ENCODE measurements around the gene SPACA6. TPM values are rescaled to one million over a fixed set of nuclear protein-coding genes. Genes with fewer than 3 reads are reported as not detected.

Gene SPACA6
- total and polyA plus RNA-seq, 10 of the 15 experiments (the other 5 are each of a cell fraction or from before 2014, with no cell fraction given) = 0.31 to 6.5 (median 1.7) TPM

DNA sequence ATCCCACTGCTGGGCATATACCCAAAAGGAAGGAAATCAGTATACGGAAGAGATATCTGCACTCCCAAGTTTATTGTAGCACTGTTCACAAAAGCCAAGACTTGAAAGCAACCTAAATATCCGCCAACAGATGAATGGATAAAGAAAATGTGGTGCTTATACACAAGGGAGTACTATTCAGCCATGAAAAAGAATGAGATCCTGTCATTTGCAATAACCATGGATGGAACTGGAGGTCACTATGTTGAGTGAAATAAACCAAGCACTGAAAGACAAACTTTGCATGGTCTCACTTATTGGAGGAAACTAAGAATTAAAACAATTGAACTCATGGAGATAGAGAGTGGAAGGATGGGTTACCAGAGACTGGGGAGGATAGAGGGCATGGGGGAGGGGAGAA, 40.0 kb upstream of the SPACA6 start (continued):
- TF ChIP-seq RUNX3 (IDR thresholded peaks at IDR 0.05; ENCODE audit: low read length) = no peak
- TF ChIP-seq, protein P1, sequence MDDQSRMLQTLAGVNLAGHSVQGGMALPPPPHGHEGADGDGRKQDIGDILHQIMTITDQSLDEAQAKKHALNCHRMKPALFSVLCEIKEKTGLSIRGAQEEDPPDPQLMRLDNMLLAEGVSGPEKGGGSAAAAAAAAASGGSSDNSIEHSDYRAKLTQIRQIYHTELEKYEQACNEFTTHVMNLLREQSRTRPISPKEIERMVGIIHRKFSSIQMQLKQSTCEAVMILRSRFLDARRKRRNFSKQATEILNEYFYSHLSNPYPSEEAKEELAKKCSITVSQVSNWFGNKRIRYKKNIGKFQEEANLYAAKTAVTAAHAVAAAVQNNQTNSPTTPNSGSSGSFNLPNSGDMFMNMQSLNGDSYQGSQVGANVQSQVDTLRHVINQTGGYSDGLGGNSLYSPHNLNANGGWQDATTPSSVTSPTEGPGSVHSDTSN (IDR thresholded peaks at IDR 0.05; ENCODE audit: insufficient replicate concordance, low read depth, low read length) = no peak
- TF ChIP-seq, protein P2, sequence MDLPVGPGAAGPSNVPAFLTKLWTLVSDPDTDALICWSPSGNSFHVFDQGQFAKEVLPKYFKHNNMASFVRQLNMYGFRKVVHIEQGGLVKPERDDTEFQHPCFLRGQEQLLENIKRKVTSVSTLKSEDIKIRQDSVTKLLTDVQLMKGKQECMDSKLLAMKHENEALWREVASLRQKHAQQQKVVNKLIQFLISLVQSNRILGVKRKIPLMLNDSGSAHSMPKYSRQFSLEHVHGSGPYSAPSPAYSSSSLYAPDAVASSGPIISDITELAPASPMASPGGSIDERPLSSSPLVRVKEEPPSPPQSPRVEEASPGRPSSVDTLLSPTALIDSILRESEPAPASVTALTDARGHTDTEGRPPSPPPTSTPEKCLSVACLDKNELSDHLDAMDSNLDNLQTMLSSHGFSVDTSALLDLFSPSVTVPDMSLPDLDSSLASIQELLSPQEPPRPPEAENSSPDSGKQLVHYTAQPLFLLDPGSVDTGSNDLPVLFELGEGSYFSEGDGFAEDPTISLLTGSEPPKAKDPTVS (IDR thresholded peaks at IDR 0.05; ENCODE audit: low read depth, low read length) = no peak
- no peak for TF ChIP-seq PML (IDR thresholded peaks at IDR 0.05; ENCODE audit: low read length)
- TF ChIP-seq ZNF274 (IDR thresholded peaks at IDR 0.05; ENCODE audit: insufficient read depth, insufficient read length) = no peak
- TF ChIP-seq, protein P3, sequence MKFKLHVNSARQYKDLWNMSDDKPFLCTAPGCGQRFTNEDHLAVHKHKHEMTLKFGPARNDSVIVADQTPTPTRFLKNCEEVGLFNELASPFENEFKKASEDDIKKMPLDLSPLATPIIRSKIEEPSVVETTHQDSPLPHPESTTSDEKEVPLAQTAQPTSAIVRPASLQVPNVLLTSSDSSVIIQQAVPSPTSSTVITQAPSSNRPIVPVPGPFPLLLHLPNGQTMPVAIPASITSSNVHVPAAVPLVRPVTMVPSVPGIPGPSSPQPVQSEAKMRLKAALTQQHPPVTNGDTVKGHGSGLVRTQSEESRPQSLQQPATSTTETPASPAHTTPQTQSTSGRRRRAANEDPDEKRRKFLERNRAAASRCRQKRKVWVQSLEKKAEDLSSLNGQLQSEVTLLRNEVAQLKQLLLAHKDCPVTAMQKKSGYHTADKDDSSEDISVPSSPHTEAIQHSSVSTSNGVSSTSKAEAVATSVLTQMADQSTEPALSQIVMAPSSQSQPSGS (IDR thresholded peaks at IDR 0.05; ENCODE audit: low read length) = no peak

DNA sequence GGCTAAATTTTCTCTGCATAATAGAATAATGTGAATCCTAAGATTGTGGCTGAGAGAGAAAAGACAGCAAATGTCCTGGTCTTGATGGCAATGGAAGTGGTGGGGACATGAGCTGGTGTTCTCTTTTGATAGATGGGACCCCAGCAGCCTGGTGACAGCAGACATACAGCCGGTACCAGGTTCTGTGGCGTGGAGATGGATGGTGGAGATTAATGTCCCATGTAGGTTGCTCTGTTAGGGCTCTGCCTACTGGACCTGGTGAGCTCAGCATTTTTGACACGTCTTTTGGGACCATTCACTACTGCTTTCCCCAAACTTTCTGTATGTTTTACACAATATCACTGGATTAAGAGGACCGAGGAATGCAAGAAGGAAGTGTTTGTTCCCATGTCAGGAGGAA, 38.3 kb upstream of the SPACA6 start:
- no TSS peak for BruUV-seq (replicated peaks)
- DNase-seq (ENCODE audit: low read depth, low spot score) (no peak), ATAC-seq (no peak), FAIRE-seq (no peak)
- 45% methylated on average over 4 of the region's 4 CpGs for WGBS (ENCODE audit: insufficient coverage, insufficient replicate concordance, low lambda C conversion rate, missing lambda C conversion rate)
- in situ Hi-C loops (cut with MboI) = loop anchor here (5.0 kb wide), 1 partner anchor 182 kb away; no protein-coding TSS in a partner anchor
- no peaks in the 10 kb centered on the region for H3K79me2 ChIP-seq (ENCODE audit: control insufficient read depth, insufficient read depth, low read length)
- H3K4me1 ChIP-seq (ENCODE audit: control insufficient read depth, insufficient read depth, low read length) = peaks cover 19% of the 10 kb centered on the region
- CTCF ChIA-PET = interaction anchor here (0.8 to 10.4 kb wide), 10 partner anchors 8 to 215 kb away, joined by 3 to 281 read pairs (median 4); no protein-coding TSS in a partner anchor
- no peak overlapping the region for H3K9ac ChIP-seq (ENCODE audit: control insufficient read depth, insufficient read depth, low read length)
- no peaks in the 10 kb centered on the region for H3K36me3 ChIP-seq (ENCODE audit: control insufficient read depth in 2 of 2, insufficient read depth in 2 of 2, low read length in 1 of 2)
- SMC1A ChIA-PET (ENCODE audit: uncharacterized antibody, unreplicated experiment) = interaction anchor here (1.0 to 2.2 kb wide), 4 partner anchors 47 to 182 kb away, joined by 3 to 10 read pairs (median 6); no protein-coding TSS in a partner anchor
- POLR2A ChIA-PET = no interaction called here
- H3K9me3 ChIP-seq (replicated peaks; ENCODE audit: control insufficient read depth, insufficient read depth, low read length) = no peaks in the 10 kb centered on the region; the same call in 2 of the 3 replicates
- intact Hi-C loops (cut with micrococcal nuclease; ENCODE audit: unreplicated experiment) = loop anchor here (5.0 to 10.0 kb wide), 2 partner anchors 142 to 320 kb away; no protein-coding TSS in a partner anchor
- no peak overlapping the region for H3K27ac ChIP-seq (ENCODE audit: control insufficient read depth, insufficient read depth)
- H3K4me3 ChIP-seq = no peak overlapping the region
- no peak overlapping the region for H3K4me2 ChIP-seq (ENCODE audit: control insufficient read depth, insufficient read depth)
- H2AFZ ChIP-seq (ENCODE audit: control insufficient read depth, low read depth, low read length) = no peak overlapping the region
- H3K27me3 ChIP-seq (replicated peaks in 1 of 2; ENCODE audit: control insufficient read depth in 2 of 2, insufficient read depth in 2 of 2, low read length in 1 of 2) = no peaks in the 10 kb centered on the region
- RAD21 ChIA-PET (ENCODE audit: unreplicated experiment) = interaction anchor here (8.8 kb wide), 1 partner anchor 181 kb away, joined by 133 read pairs; no protein-coding TSS in a partner anchor
- no peaks in the 10 kb centered on the region for H4K20me1 ChIP-seq (ENCODE audit: control insufficient read depth, insufficient read depth)
- TF ChIP-seq RELA (IDR thresholded peaks at IDR 0.05; ENCODE audit: borderline replicate concordance, partially characterized antibody) = no peak
- no peak for TF ChIP-seq TBL1XR1 (IDR thresholded peaks at IDR 0.05; ENCODE audit: low read depth, low read length)
- TF ChIP-seq NFYB (IDR thresholded peaks at IDR 0.05; ENCODE audit: insufficient read depth, low read depth, low read length) = no peak
- TF ChIP-seq RB1 (IDR thresholded peaks at IDR 0.05; ENCODE audit: borderline replicate concordance) = no peak
- no peak for TF ChIP-seq KLF5 (IDR thresholded peaks at IDR 0.05; ENCODE audit: partially characterized antibody)
- TF ChIP-seq, protein P4, sequence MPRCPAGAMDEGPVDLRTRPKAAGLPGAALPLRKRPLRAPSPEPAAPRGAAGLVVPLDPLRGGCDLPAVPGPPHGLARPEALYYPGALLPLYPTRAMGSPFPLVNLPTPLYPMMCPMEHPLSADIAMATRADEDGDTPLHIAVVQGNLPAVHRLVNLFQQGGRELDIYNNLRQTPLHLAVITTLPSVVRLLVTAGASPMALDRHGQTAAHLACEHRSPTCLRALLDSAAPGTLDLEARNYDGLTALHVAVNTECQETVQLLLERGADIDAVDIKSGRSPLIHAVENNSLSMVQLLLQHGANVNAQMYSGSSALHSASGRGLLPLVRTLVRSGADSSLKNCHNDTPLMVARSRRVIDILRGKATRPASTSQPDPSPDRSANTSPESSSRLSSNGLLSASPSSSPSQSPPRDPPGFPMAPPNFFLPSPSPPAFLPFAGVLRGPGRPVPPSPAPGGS (IDR thresholded peaks at IDR 0.05; ENCODE audit: borderline replicate concordance, insufficient read depth, low read depth, low read length, poor library complexity, severe bottlenecking) = no peak
- TF ChIP-seq NRF1 (conservative IDR thresholded peaks at IDR 0.05; ENCODE audit: low read depth, low read length) = no peak
- TF ChIP-seq, protein P5, sequence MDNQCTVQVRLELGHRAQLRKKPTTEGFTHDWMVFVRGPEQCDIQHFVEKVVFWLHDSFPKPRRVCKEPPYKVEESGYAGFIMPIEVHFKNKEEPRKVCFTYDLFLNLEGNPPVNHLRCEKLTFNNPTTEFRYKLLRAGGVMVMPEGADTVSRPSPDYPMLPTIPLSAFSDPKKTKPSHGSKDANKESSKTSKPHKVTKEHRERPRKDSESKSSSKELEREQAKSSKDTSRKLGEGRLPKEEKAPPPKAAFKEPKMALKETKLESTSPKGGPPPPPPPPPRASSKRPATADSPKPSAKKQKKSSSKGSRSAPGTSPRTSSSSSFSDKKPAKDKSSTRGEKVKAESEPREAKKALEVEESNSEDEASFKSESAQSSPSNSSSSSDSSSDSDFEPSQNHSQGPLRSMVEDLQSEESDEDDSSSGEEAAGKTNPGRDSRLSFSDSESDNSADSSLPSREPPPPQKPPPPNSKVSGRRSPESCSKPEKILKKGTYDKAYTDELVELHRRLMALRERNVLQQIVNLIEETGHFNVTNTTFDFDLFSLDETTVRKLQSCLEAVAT (IDR thresholded peaks at IDR 0.05) = no peak
- no peak for TF ChIP-seq SUPT20H (IDR thresholded peaks at IDR 0.05; ENCODE audit: borderline replicate concordance, control insufficient read depth, low read depth, low read length)
- TF ChIP-seq MEF2A (IDR thresholded peaks at IDR 0.05; ENCODE audit: insufficient read depth, low read depth, low read length) = no peak

Data from GM12878 (cell line).